ENCODE data around the gene OAS1.
"Not testable (repeated sequence)": the region's sequence is repeated elsewhere in the genome, so short reads cannot be mapped to it uniquely, and the experiment has no call there.

OAS1 gene

GRCh38 chr12:112900298-112901145 lies 6.2 kb upstream of the OAS1 start:
- peak; percentile 22 for DNase-seq

GRCh38 chr12:112901271-112901670 lies 5.5 kb upstream of the OAS1 start:
- no peak for DNase-seq

- peak; percentile 51 for DNase-seq
Observed at GRCh38 chr12:112904571-112904970, 2.2 kb upstream of the OAS1 start.

- DNase-seq, result no peak
Observed at GRCh38 chr12:112905451-112906089, 1.2 kb upstream of the OAS1 start.

GRCh38 chr12:112907415-112908157 lies 824 bp downstream of the OAS1 start:
- no peak for DNase-seq

GRCh38 chr12:112908548-112908947 lies 1.8 kb downstream of the OAS1 start:
- no peak for DNase-seq

- no peak for DNase-seq
Observed at GRCh38 chr12:112909693-112910092, 2.9 kb downstream of the OAS1 start.

GRCh38 chr12:112913038-112913688 lies 6.4 kb downstream of the OAS1 start:
- no peak for DNase-seq

- DNase-seq, result not testable (repeated sequence)
Observed at GRCh38 chr12:112913888-112914287, 7.1 kb downstream of the OAS1 start.

- no peak for DNase-seq
Observed at GRCh38 chr12:112916270-112916669, 9.5 kb downstream of the OAS1 start.

- DNase-seq, result no peak
Observed at GRCh38 chr12:112919121-112919520, 12.4 kb downstream of the OAS1 start.

- no peak for DNase-seq
Observed at GRCh38 chr12:112924986-112925385, 18.2 kb downstream of the OAS1 start.

GRCh38 chr12:112926416-112927033 lies 19.8 kb downstream of the OAS1 start:
- DNase-seq, result not testable (repeated sequence)

- no peak for DNase-seq
Observed at GRCh38 chr12:112927475-112927874, 20.7 kb downstream of the OAS1 start.

- no peak for DNase-seq
Observed at GRCh38 chr12:112927925-112928324, 21.2 kb downstream of the OAS1 start.

GRCh38 chr12:112928978-112929377 lies 22.2 kb downstream of the OAS1 start:
- DNase-seq, result no peak

GRCh38 chr12:112929715-112930114 lies 23.0 kb downstream of the OAS1 start:
- no peak for DNase-seq

- DNase-seq, result no peak
Observed at GRCh38 chr12:112930350-112930749, 23.6 kb downstream of the OAS1 start.

GRCh38 chr12:112932485-112933128 lies 25.8 kb downstream of the OAS1 start:
- DNase-seq, result no peak

- no peak for DNase-seq
Observed at GRCh38 chr12:112933129-112933505, 26.4 kb downstream of the OAS1 start.

GRCh38 chr12:112936264-112936663 lies 29.5 kb downstream of the OAS1 start:
- no peak for DNase-seq

- DNase-seq, result no peak
Observed at GRCh38 chr12:112936927-112937326, 30.2 kb downstream of the OAS1 start.
